PC-9 (cell line): Measurements from ENCODE around the gene IGFBP1.

Experiments used
- CTCF ChIP-seq: fragments of 200-600 bp; sonication (generic); conservative IDR thresholded peaks from 2 replicates; pipeline ENCODE4 v1.6.1; 2017; ENCODE audit warnings: mixed run types, antibody characterized with exemption, mild to moderate bottlenecking, moderate library complexity
- EZH2 ChIP-seq: fragments of 200-600 bp; sonication (generic); IDR thresholded peaks from 2 replicates; pipeline ENCODE4 v1.8.0; 2017; ENCODE audit warnings: antibody characterized with exemption, low read depth

- TF ChIP-seq CTCF (no peak), EZH2 (no peak)
Measured at GRCh38 chr7:45940939-45941338, 52.7 kb downstream of the IGFBP1 start.
